ENCODE measurements around the gene LRRC14B.

LRRC14B gene

GRCh38 chr5:191036-191948, at the start of gene LRRC14B:
LRRC14B (plus strand) TSS chr5:191495; CDS start chr5:191539, 44 bp downstream.
- Histone ChIP-seq H3K27me3 (ENCODE audit: control insufficient read depth in 1 of 2, insufficient read depth in 2 of 2, low read length in 2 of 2) (peaks cover 8 to 14% of the 10 kb centered on the region in 2 donors), H3K36me3 (ENCODE audit: control insufficient read depth in 1 of 2, insufficient read depth in 2 of 2, low read length in 2 of 2) (no peaks in the 10 kb centered on the region), H3K9me3 (ENCODE audit: control insufficient read depth in 1 of 2, low read length in 2 of 2) (no peaks in the 10 kb centered on the region), H3K27ac (ENCODE audit: low read depth, low read length) (no peak within 1 kb of the TSS), H3K9ac (ENCODE audit: low read depth in 1 of 2, low read length in 2 of 2) (no peak within 1 kb of the TSS), H3K4me3 (ENCODE audit: low read depth in 1 of 2, low read length in 2 of 2) (peak within 1 kb of the TSS in 1 of 2 donors; percentile 40), H3K4me1 (ENCODE audit: control insufficient read depth in 1 of 2, insufficient read depth in 2 of 2, low read length in 2 of 2) (peaks cover 8 to 23% of the 10 kb centered on the region in 2 donors)

GRCh38 chr5:141761-142160, 49.5 kb upstream of the LRRC14B start:
- Histone ChIP-seq H3K27ac (ENCODE audit: low read depth, low read length) (no peak overlapping the region), H3K27me3 (ENCODE audit: control insufficient read depth in 1 of 2, insufficient read depth in 2 of 2, low read length in 2 of 2) (peaks cover 0 to 6% of the 10 kb centered on the region in 2 donors), H3K36me3 (ENCODE audit: control insufficient read depth in 1 of 2, insufficient read depth in 2 of 2, low read length in 2 of 2) (no peaks in the 10 kb centered on the region), H3K4me3 (ENCODE audit: low read depth in 1 of 2, low read length in 2 of 2) (no peak overlapping the region), H3K9ac (ENCODE audit: low read depth in 1 of 2, low read length in 2 of 2) (no peak overlapping the region), H3K4me1 (ENCODE audit: control insufficient read depth in 1 of 2, insufficient read depth in 2 of 2, low read length in 2 of 2) (no peaks in the 10 kb centered on the region), H3K9me3 (ENCODE audit: control insufficient read depth in 1 of 2, low read length in 2 of 2) (peaks cover 0 to 1% of the 10 kb centered on the region in 2 donors)

- Histone ChIP-seq H3K27ac (ENCODE audit: low read depth, low read length) (no peak overlapping the region), H3K9ac (ENCODE audit: low read depth in 1 of 2, low read length in 2 of 2) (no peak overlapping the region), H3K36me3 (ENCODE audit: control insufficient read depth in 1 of 2, insufficient read depth in 2 of 2, low read length in 2 of 2) (no peaks in the 10 kb centered on the region), H3K27me3 (ENCODE audit: control insufficient read depth in 1 of 2, insufficient read depth in 2 of 2, low read length in 2 of 2) (peaks cover 0 to 6% of the 10 kb centered on the region in 2 donors), H3K4me3 (ENCODE audit: low read depth in 1 of 2, low read length in 2 of 2) (no peak overlapping the region), H3K4me1 (ENCODE audit: control insufficient read depth in 1 of 2, insufficient read depth in 2 of 2, low read length in 2 of 2) (no peaks in the 10 kb centered on the region), H3K9me3 (ENCODE audit: control insufficient read depth in 1 of 2, low read length in 2 of 2) (peaks cover 5 to 7% of the 10 kb centered on the region in 2 donors)
Observed at GRCh38 chr5:142246-142810, 49.0 kb upstream of the LRRC14B start.

- no peaks in the 10 kb centered on the region for H3K4me1 ChIP-seq (ENCODE audit: control insufficient read depth in 1 of 2, insufficient read depth in 2 of 2, low read length in 2 of 2)
- H3K27ac ChIP-seq (ENCODE audit: low read depth, low read length), result no peak overlapping the region
- H3K36me3 ChIP-seq (ENCODE audit: control insufficient read depth in 1 of 2, insufficient read depth in 2 of 2, low read length in 2 of 2), result no peaks in the 10 kb centered on the region
- peaks cover 12 to 14% of the 10 kb centered on the region in 2 donors for H3K9me3 ChIP-seq (ENCODE audit: control insufficient read depth in 1 of 2, low read length in 2 of 2)
- no peak overlapping the region for H3K4me3 ChIP-seq (ENCODE audit: low read depth in 1 of 2, low read length in 2 of 2)
- peaks cover 0 to 6% of the 10 kb centered on the region in 2 donors for H3K27me3 ChIP-seq (ENCODE audit: control insufficient read depth in 1 of 2, insufficient read depth in 2 of 2, low read length in 2 of 2)
- no peak overlapping the region for H3K9ac ChIP-seq (ENCODE audit: low read depth in 1 of 2, low read length in 2 of 2)
Observed at GRCh38 chr5:143041-143440, 48.3 kb upstream of the LRRC14B start.

- Histone ChIP-seq H3K27ac (ENCODE audit: low read depth, low read length) (no peak overlapping the region), H3K9ac (ENCODE audit: low read depth in 1 of 2, low read length in 2 of 2) (no peak overlapping the region), H3K4me3 (ENCODE audit: low read depth in 1 of 2, low read length in 2 of 2) (no peak overlapping the region), H3K27me3 (ENCODE audit: control insufficient read depth in 1 of 2, insufficient read depth in 2 of 2, low read length in 2 of 2) (peaks cover 0 to 6% of the 10 kb centered on the region in 2 donors), H3K36me3 (ENCODE audit: control insufficient read depth in 1 of 2, insufficient read depth in 2 of 2, low read length in 2 of 2) (no peaks in the 10 kb centered on the region), H3K4me1 (ENCODE audit: control insufficient read depth in 1 of 2, insufficient read depth in 2 of 2, low read length in 2 of 2) (no peaks in the 10 kb centered on the region), H3K9me3 (ENCODE audit: control insufficient read depth in 1 of 2, low read length in 2 of 2) (peaks cover 13 to 15% of the 10 kb centered on the region in 2 donors)
Observed at GRCh38 chr5:144941-145340, 46.4 kb upstream of the LRRC14B start.

GRCh38 chr5:145585-146323, 45.5 kb upstream of the LRRC14B start:
- Histone ChIP-seq H3K9ac (ENCODE audit: low read depth in 1 of 2, low read length in 2 of 2) (no peak overlapping the region), H3K9me3 (ENCODE audit: control insufficient read depth in 1 of 2, low read length in 2 of 2) (peaks cover 13 to 15% of the 10 kb centered on the region in 2 donors)

GRCh38 chr5:147751-148150, 43.5 kb upstream of the LRRC14B start:
- H3K36me3 ChIP-seq (ENCODE audit: control insufficient read depth in 1 of 2, insufficient read depth in 2 of 2, low read length in 2 of 2), result no peaks in the 10 kb centered on the region
- no peak overlapping the region for H3K4me3 ChIP-seq (ENCODE audit: low read depth in 1 of 2, low read length in 2 of 2)
- H3K27ac ChIP-seq (ENCODE audit: low read depth, low read length), result no peak overlapping the region
- peaks cover 13 to 15% of the 10 kb centered on the region in 2 donors for H3K9me3 ChIP-seq (ENCODE audit: control insufficient read depth in 1 of 2, low read length in 2 of 2)
- H3K27me3 ChIP-seq (ENCODE audit: control insufficient read depth in 1 of 2, insufficient read depth in 2 of 2, low read length in 2 of 2), result no peaks in the 10 kb centered on the region
- no peak overlapping the region for H3K9ac ChIP-seq (ENCODE audit: low read depth in 1 of 2, low read length in 2 of 2)
- H3K4me1 ChIP-seq (ENCODE audit: control insufficient read depth in 1 of 2, insufficient read depth in 2 of 2, low read length in 2 of 2), result no peaks in the 10 kb centered on the region

More at GRCh38 chr5:145585-146323, 45.5 kb upstream of the LRRC14B start:
- Histone ChIP-seq H3K27ac (ENCODE audit: low read depth, low read length) (no peak overlapping the region), H3K36me3 (ENCODE audit: control insufficient read depth in 1 of 2, insufficient read depth in 2 of 2, low read length in 2 of 2) (no peaks in the 10 kb centered on the region), H3K4me3 (ENCODE audit: low read depth in 1 of 2, low read length in 2 of 2) (no peak overlapping the region), H3K4me1 (ENCODE audit: control insufficient read depth in 1 of 2, insufficient read depth in 2 of 2, low read length in 2 of 2) (no peaks in the 10 kb centered on the region), H3K27me3 (ENCODE audit: control insufficient read depth in 1 of 2, insufficient read depth in 2 of 2, low read length in 2 of 2) (peaks cover 0 to 6% of the 10 kb centered on the region in 2 donors)

- H3K4me1 ChIP-seq (ENCODE audit: control insufficient read depth in 1 of 2, insufficient read depth in 2 of 2, low read length in 2 of 2), result no peaks in the 10 kb centered on the region
- H3K27me3 ChIP-seq (ENCODE audit: control insufficient read depth in 1 of 2, insufficient read depth in 2 of 2, low read length in 2 of 2), result no peaks in the 10 kb centered on the region
- peaks cover 13 to 15% of the 10 kb centered on the region in 2 donors for H3K9me3 ChIP-seq (ENCODE audit: control insufficient read depth in 1 of 2, low read length in 2 of 2)
Observed at GRCh38 chr5:149745-150485, 41.4 kb upstream of the LRRC14B start.

GRCh38 chr5:150746-151145, 40.5 kb upstream of the LRRC14B start:
- no peaks in the 10 kb centered on the region for H3K4me1 ChIP-seq (ENCODE audit: control insufficient read depth in 1 of 2, insufficient read depth in 2 of 2, low read length in 2 of 2)
- peaks cover 13 to 15% of the 10 kb centered on the region in 2 donors for H3K9me3 ChIP-seq (ENCODE audit: control insufficient read depth in 1 of 2, low read length in 2 of 2)
- no peak overlapping the region for H3K27ac ChIP-seq (ENCODE audit: low read depth, low read length)
- H3K27me3 ChIP-seq (ENCODE audit: control insufficient read depth in 1 of 2, insufficient read depth in 2 of 2, low read length in 2 of 2), result no peaks in the 10 kb centered on the region
- no peak overlapping the region for H3K4me3 ChIP-seq (ENCODE audit: low read depth in 1 of 2, low read length in 2 of 2)
- H3K36me3 ChIP-seq (ENCODE audit: control insufficient read depth in 1 of 2, insufficient read depth in 2 of 2, low read length in 2 of 2), result no peaks in the 10 kb centered on the region
- no peak overlapping the region for H3K9ac ChIP-seq (ENCODE audit: low read depth in 1 of 2, low read length in 2 of 2)

More at GRCh38 chr5:149745-150485, 41.4 kb upstream of the LRRC14B start:
- no peak overlapping the region for H3K9ac ChIP-seq (ENCODE audit: low read depth in 1 of 2, low read length in 2 of 2)
- H3K27ac ChIP-seq (ENCODE audit: low read depth, low read length), result no peak overlapping the region
- H3K36me3 ChIP-seq (ENCODE audit: control insufficient read depth in 1 of 2, insufficient read depth in 2 of 2, low read length in 2 of 2), result no peaks in the 10 kb centered on the region
- H3K4me3 ChIP-seq (ENCODE audit: low read depth in 1 of 2, low read length in 2 of 2), result no peak overlapping the region
